GM21717 (cell line): ENCODE measurements around the gene TESK2.
"Not testable (repeated sequence)": the region's sequence is repeated elsewhere in the genome, so short reads cannot be mapped to it uniquely, and the experiment has no call there.

ENCODE experiments used
- ATAC-seq: cut with Tn5 transposase; IDR thresholded peaks from one replicate; pipeline ENCODE4 v1.9.1; 2021; ENCODE audit warnings: mild to moderate bottlenecking, moderate library complexity; ENCODE audit not compliant: unreplicated experiment

Gene TESK2

GRCh38 chr1:45474194-45474593 lies 16.8 kb downstream of the TESK2 start:
- not testable (repeated sequence) for ATAC-seq

- no peak for ATAC-seq
Measured at GRCh38 chr1:45473302-45473701, 17.7 kb downstream of the TESK2 start.

- ATAC-seq = no peak
Measured at GRCh38 chr1:45470306-45470798, 20.6 kb downstream of the TESK2 start.

- ATAC-seq = not testable (repeated sequence)
Measured at GRCh38 chr1:45467353-45467752, 23.6 kb downstream of the TESK2 start.

- ATAC-seq = no peak
Measured at GRCh38 chr1:45465277-45465676, 25.7 kb downstream of the TESK2 start.

- ATAC-seq = no peak
Measured at GRCh38 chr1:45458894-45459293, 32.1 kb downstream of the TESK2 start.

GRCh38 chr1:45456531-45456930 lies 34.4 kb downstream of the TESK2 start:
- no peak for ATAC-seq

GRCh38 chr1:45455162-45455561 lies 35.8 kb downstream of the TESK2 start:
- no peak for ATAC-seq

- no peak for ATAC-seq
Measured at GRCh38 chr1:45454464-45454863, 36.5 kb downstream of the TESK2 start.

- ATAC-seq = no peak
Measured at GRCh38 chr1:45452503-45452902, 38.5 kb downstream of the TESK2 start.

GRCh38 chr1:45448357-45448756 lies 42.6 kb downstream of the TESK2 start:
- no peak for ATAC-seq

GRCh38 chr1:45446950-45447672 lies 43.9 kb downstream of the TESK2 start:
- ATAC-seq = no peak

- no peak for ATAC-seq
Measured at GRCh38 chr1:45446530-45446929, 44.4 kb downstream of the TESK2 start.

- no peak for ATAC-seq
Measured at GRCh38 chr1:45444609-45445131, 46.3 kb downstream of the TESK2 start.

GRCh38 chr1:45443580-45444446 lies 47.1 kb downstream of the TESK2 start:
- ATAC-seq = no peak

- no peak for ATAC-seq
Measured at GRCh38 chr1:45442272-45442671, 48.7 kb downstream of the TESK2 start.

GRCh38 chr1:45437323-45437722 lies 53.6 kb downstream of the TESK2 start:
- no peak for ATAC-seq

- no peak for ATAC-seq
Measured at GRCh38 chr1:45430490-45430889, 60.5 kb downstream of the TESK2 start.

- no peak for ATAC-seq
Measured at GRCh38 chr1:45429561-45430159, 61.3 kb downstream of the TESK2 start.

GRCh38 chr1:45423906-45424678 lies 66.9 kb downstream of the TESK2 start:
- ATAC-seq = no peak

GRCh38 chr1:45421935-45422334 lies 69.0 kb downstream of the TESK2 start:
- no peak for ATAC-seq
